Suprapubic skin (tissue), 3 donors: ENCODE results near the gene SMPD3.

Experiments used
- CTCF ChIP-seq, 2 donors: fragments of 200-600 bp in 1 of 2; fragments of 450-650 bp in 1 of 2; sonication (generic) in 1 of 2; IDR thresholded peaks; one replicate each; pipeline ENCODE4 v1.5.1; 2016 to 2019; ENCODE audit warnings: antibody characterized with exemption in 2 of 2, mild to moderate bottlenecking in 1 of 2, moderate library complexity in 1 of 2
- POLR2AphosphoS5 ChIP-seq, 3 donors: sonication (generic); formaldehyde crosslinking; IDR thresholded peaks; one replicate each; pipeline ENCODE4 v1.6.1; 2017; ENCODE audit warnings: antibody characterized with exemption in 3 of 3

GRCh38 chr16:68360547-68360946 lies 87.8 kb downstream of the SMPD3 start:
- TF ChIP-seq CTCF (IDR thresholded peaks at IDR 0.05) = no peak
- TF ChIP-seq POLR2AphosphoS5 (IDR thresholded peaks at IDR 0.05) = no peak
